SK-N-SH treated with all-trans-retinoic acid at 6 μM for 48 hours (cell line): Measurements from ENCODE around the gene CDH4.

ENCODE experiments used
- ATAC-seq: fragments of 200-7000 bp; cut with Tn5 transposase; 3 replicates; pipeline ENCODE4 v1.9.1; 2020; ENCODE audit warnings: mild to moderate bottlenecking, moderate library complexity
- ARNTL ChIP-seq: fragments of 450-650 bp; formaldehyde crosslinking; IDR thresholded peaks from 2 replicates; pipeline ENCODE4 v1.5.0; 2020; ENCODE audit warnings: low read depth, mild to moderate bottlenecking, moderate library complexity, borderline replicate concordance
- BACH2 ChIP-seq: fragments of 250-450 bp; sonication (Bioruptor Pico); IDR thresholded peaks from 2 replicates; pipeline ENCODE4 v1.9.0; 2021; ENCODE audit warnings: mild to moderate bottlenecking, borderline replicate concordance
- CREB5 ChIP-seq: fragments of 250-450 bp; sonication (Bioruptor Pico); IDR thresholded peaks from 2 replicates; pipeline ENCODE4 v1.5.1; 2020; ENCODE audit warnings: low read depth, mild to moderate bottlenecking, moderate library complexity
- CSDC2 ChIP-seq: fragments of 250-450 bp; sonication (Bioruptor Pico); IDR thresholded peaks from 2 replicates; pipeline ENCODE4 v1.5.0; 2020; ENCODE audit warnings: mild to moderate bottlenecking, moderate library complexity
- CSRNP3 ChIP-seq: fragments of 250-450 bp; sonication (Bioruptor Pico); IDR thresholded peaks from 2 replicates; pipeline ENCODE4 v1.5.1; 2021; ENCODE audit warnings: mild to moderate bottlenecking, moderate library complexity
- ESRRG ChIP-seq: fragments of 250-450 bp; sonication (Bioruptor Pico); IDR thresholded peaks from 2 replicates; pipeline ENCODE4 v1.6.1; 2021; ENCODE audit warnings: mild to moderate bottlenecking
- GLIS3 ChIP-seq: fragments of 250-450 bp; sonication (Bioruptor Pico); IDR thresholded peaks from 2 replicates; pipeline ENCODE4 v1.5.0; 2020; ENCODE audit warnings: mild to moderate bottlenecking, moderate library complexity
- ISL1 ChIP-seq: fragments of 250-450 bp; sonication (Bioruptor Pico); IDR thresholded peaks from 2 replicates; pipeline ENCODE4 v2.1.2; 2022; ENCODE audit warnings: mild to moderate bottlenecking, moderate library complexity
- OSR1 ChIP-seq: fragments of 250-450 bp; sonication (Bioruptor Pico); IDR thresholded peaks from 2 replicates; pipeline ENCODE4 v1.8.0; 2022; ENCODE audit warnings: moderate library complexity, mild to moderate bottlenecking, inconsistent platforms
- POU6F1 ChIP-seq: fragments of 250-450 bp; sonication (Bioruptor Pico); IDR thresholded peaks from 2 replicates; pipeline ENCODE4 v1.8.0; 2021; ENCODE audit warnings: low read depth, mild to moderate bottlenecking, moderate library complexity, borderline replicate concordance
- PPARA ChIP-seq: fragments of 250-450 bp; sonication (Bioruptor Pico); IDR thresholded peaks from 2 replicates; pipeline ENCODE4 v1.5.0; 2020; ENCODE audit warnings: mild to moderate bottlenecking, borderline replicate concordance
- RARB ChIP-seq: fragments of 250-450 bp; sonication (Bioruptor Pico); IDR thresholded peaks from 2 replicates; pipeline ENCODE4 v1.8.0; 2021; ENCODE audit warnings: mild to moderate bottlenecking, moderate library complexity
- SNAI2 ChIP-seq: fragments of 250-450 bp; sonication (Bioruptor Pico); IDR thresholded peaks from 2 replicates; pipeline ENCODE4 v1.5.0; 2020; ENCODE audit warnings: mild to moderate bottlenecking, moderate library complexity
- TCF4 ChIP-seq: fragments of 250-450 bp; sonication (Bioruptor Pico); IDR thresholded peaks from 2 replicates; pipeline ENCODE4 v1.8.0; 2021; ENCODE audit warnings: mild to moderate bottlenecking, moderate library complexity, borderline replicate concordance
- TOX ChIP-seq: fragments of 250-450 bp; sonication (Bioruptor Pico); IDR thresholded peaks from 2 replicates; pipeline ENCODE4 v1.8.0; 2021; ENCODE audit warnings: mild to moderate bottlenecking, moderate library complexity, borderline replicate concordance
- ZC3H10 ChIP-seq: fragments of 250-450 bp; sonication (Bioruptor Pico); IDR thresholded peaks from 2 replicates; pipeline ENCODE4 v1.5.1; 2021; ENCODE audit warnings: mild to moderate bottlenecking, moderate library complexity
- ZFP30 ChIP-seq: fragments of 450-650 bp; formaldehyde crosslinking; IDR thresholded peaks from 2 replicates; pipeline ENCODE4 v1.5.0; 2022; ENCODE audit warnings: mild to moderate bottlenecking, moderate library complexity
- ZNF565 ChIP-seq: fragments of 450-650 bp; formaldehyde crosslinking; conservative IDR thresholded peaks from 2 replicates; pipeline ENCODE4 v1.5.0; 2020; ENCODE audit warnings: low read depth, mild to moderate bottlenecking, moderate library complexity
- ZNF8 ChIP-seq: fragments of 450-650 bp; formaldehyde crosslinking; IDR thresholded peaks from 2 replicates; pipeline ENCODE4 v1.5.0; 2020; ENCODE audit warnings: mild to moderate bottlenecking, moderate library complexity
- TF ChIP-seq, protein P1 (sequence below): fragments of 250-450 bp; sonication (Bioruptor Pico); IDR thresholded peaks from 2 replicates; pipeline ENCODE4 v1.5.0; 2020; ENCODE audit warnings: mild to moderate bottlenecking, moderate library complexity
- TF ChIP-seq, protein P2 (sequence below): fragments of 250-450 bp; sonication (Bioruptor Pico); IDR thresholded peaks from 2 replicates; pipeline ENCODE4 v1.8.0; 2020; ENCODE audit warnings: mild to moderate bottlenecking, moderate library complexity, borderline replicate concordance

CDH4 gene

GRCh38 chr20:61450549-61450948 lies 198.5 kb downstream of the CDH4 start:
- TF ChIP-seq RARB (no peak), ZC3H10 (CRISPR knock-in tag) (no peak), TCF4 (CRISPR knock-in tag) (no peak)
- TF ChIP-seq, protein P1, sequence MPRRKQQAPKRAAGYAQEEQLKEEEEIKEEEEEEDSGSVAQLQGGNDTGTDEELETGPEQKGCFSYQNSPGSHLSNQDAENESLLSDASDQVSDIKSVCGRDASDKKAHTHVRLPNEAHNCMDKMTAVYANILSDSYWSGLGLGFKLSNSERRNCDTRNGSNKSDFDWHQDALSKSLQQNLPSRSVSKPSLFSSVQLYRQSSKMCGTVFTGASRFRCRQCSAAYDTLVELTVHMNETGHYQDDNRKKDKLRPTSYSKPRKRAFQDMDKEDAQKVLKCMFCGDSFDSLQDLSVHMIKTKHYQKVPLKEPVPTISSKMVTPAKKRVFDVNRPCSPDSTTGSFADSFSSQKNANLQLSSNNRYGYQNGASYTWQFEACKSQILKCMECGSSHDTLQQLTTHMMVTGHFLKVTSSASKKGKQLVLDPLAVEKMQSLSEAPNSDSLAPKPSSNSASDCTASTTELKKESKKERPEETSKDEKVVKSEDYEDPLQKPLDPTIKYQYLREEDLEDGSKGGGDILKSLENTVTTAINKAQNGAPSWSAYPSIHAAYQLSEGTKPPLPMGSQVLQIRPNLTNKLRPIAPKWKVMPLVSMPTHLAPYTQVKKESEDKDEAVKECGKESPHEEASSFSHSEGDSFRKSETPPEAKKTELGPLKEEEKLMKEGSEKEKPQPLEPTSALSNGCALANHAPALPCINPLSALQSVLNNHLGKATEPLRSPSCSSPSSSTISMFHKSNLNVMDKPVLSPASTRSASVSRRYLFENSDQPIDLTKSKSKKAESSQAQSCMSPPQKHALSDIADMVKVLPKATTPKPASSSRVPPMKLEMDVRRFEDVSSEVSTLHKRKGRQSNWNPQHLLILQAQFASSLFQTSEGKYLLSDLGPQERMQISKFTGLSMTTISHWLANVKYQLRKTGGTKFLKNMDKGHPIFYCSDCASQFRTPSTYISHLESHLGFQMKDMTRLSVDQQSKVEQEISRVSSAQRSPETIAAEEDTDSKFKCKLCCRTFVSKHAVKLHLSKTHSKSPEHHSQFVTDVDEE (CRISPR knock-in tag): no peak
- ATAC-seq: no peak

DNA sequence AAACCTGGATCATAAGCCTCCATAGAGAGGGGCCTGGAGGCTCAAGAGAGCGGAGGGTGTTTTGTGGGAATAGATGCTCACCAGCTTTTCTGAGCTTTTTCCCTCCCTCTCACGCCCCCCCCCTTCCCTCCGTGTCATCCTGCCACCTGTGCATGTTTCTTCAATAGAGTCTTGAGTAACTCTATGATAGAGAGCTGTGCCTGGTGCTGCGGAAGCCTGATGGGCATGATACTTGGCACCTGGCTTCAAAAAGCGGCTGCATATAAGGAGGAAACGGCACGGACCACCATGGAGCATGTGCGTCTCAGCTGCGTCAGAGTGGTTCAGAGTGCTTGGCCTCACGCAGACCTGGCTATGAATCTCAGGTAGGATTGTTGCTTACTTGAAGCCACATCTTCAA lies 198.9 kb downstream of the CDH4 start:
- ATAC-seq: no peak
- no peak for TF ChIP-seq CSDC2 (CRISPR knock-in tag)
- TF ChIP-seq BACH2: no peak
- TF ChIP-seq CREB5 (CRISPR knock-in tag): no peak
- no peak for TF ChIP-seq ZNF565
- no peak for TF ChIP-seq ZC3H10 (CRISPR knock-in tag)
- TF ChIP-seq RARB: no peak
- no peak for TF ChIP-seq OSR1 (CRISPR knock-in tag)
- TF ChIP-seq ARNTL (CRISPR knock-in tag): no peak
- no peak for TF ChIP-seq SNAI2 (CRISPR knock-in tag)
- no peak for TF ChIP-seq ZNF8 (CRISPR knock-in tag)
- TF ChIP-seq ESRRG (CRISPR knock-in tag): no peak
- no peak for TF ChIP-seq CSRNP3 (CRISPR knock-in tag)
- TF ChIP-seq ISL1 (CRISPR knock-in tag): no peak
- TF ChIP-seq ZFP30: no peak
- no peak for TF ChIP-seq TOX
- TF ChIP-seq TCF4 (CRISPR knock-in tag): no peak
- TF ChIP-seq POU6F1 (CRISPR knock-in tag): no peak
- TF ChIP-seq, protein P2, sequence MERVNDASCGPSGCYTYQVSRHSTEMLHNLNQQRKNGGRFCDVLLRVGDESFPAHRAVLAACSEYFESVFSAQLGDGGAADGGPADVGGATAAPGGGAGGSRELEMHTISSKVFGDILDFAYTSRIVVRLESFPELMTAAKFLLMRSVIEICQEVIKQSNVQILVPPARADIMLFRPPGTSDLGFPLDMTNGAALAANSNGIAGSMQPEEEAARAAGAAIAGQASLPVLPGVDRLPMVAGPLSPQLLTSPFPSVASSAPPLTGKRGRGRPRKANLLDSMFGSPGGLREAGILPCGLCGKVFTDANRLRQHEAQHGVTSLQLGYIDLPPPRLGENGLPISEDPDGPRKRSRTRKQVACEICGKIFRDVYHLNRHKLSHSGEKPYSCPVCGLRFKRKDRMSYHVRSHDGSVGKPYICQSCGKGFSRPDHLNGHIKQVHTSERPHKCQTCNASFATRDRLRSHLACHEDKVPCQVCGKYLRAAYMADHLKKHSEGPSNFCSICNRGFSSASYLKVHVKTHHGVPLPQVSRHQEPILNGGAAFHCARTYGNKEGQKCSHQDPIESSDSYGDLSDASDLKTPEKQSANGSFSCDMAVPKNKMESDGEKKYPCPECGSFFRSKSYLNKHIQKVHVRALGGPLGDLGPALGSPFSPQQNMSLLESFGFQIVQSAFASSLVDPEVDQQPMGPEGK (CRISPR knock-in tag): no peak

- TF ChIP-seq BACH2: no peak
- TF ChIP-seq ESRRG (CRISPR knock-in tag): no peak
- ATAC-seq: no peak
These were observed 199.9 kb downstream of the CDH4 start for GRCh38 chr20:61451953-61452352.

DNA sequence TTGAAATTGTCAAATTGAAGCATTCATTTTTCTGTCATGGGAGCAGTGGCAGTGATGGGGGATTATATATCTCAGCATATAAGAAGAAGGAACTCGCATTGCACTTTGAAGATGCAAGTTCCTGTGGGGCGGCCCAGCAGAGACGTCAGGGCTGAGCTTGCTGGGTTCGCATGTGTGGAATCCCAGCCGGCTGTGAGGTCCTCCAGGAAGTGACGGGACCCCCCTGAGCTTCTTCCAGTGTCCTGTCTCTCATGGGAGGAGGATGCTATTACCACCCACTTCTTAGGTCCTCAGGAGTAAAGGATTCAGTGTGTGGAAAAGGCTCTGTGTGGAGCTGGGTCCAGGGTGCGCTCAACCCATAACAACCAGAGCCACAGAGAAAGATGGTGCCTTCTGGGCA lies 201.2 kb downstream of the CDH4 start:
- no peak for ATAC-seq
- TF ChIP-seq CSDC2 (CRISPR knock-in tag) (no peak), BACH2 (no peak), PPARA (CRISPR knock-in tag) (no peak), TCF4 (CRISPR knock-in tag) (no peak), CSRNP3 (CRISPR knock-in tag) (no peak), SNAI2 (CRISPR knock-in tag) (no peak), RARB (no peak), ESRRG (CRISPR knock-in tag) (no peak), ZNF8 (CRISPR knock-in tag) (no peak), ZFP30 (no peak), POU6F1 (CRISPR knock-in tag) (no peak), ZNF565 (no peak), GLIS3 (CRISPR knock-in tag) (no peak)
- TF ChIP-seq, protein P2 (CRISPR knock-in tag): no peak
